GM18505 (cell line): ENCODE measurements around the gene SNAPC2.

Source experiments
- ATAC-seq: cut with Tn5 transposase; IDR thresholded peaks from one replicate; pipeline ENCODE4 v1.9.1; 2021; ENCODE audit not compliant: unreplicated experiment
- POLR2A ChIP-seq: IDR thresholded peaks from 4 replicates; pipeline ENCODE4 v1.6.1; 2011; ENCODE audit warnings: borderline replicate concordance; ENCODE audit not compliant: insufficient read depth, insufficient read length; ENCODE audit errors: extremely low read depth

The SNAPC2 gene

GRCh38 chr19:7919610-7920518 lies at the start of gene SNAPC2:
Gene SNAPC2, plus strand, starts transcription at chr19:7920338. Its CDS starts 29 bp downstream, at chr19:7920367.
- peak; percentile 62 for TF ChIP-seq POLR2A
- ATAC-seq: peak; percentile 56

GRCh38 chr19:7870571-7871436 lies 49.3 kb upstream of the SNAPC2 start:
- no peak for TF ChIP-seq POLR2A

DNA sequence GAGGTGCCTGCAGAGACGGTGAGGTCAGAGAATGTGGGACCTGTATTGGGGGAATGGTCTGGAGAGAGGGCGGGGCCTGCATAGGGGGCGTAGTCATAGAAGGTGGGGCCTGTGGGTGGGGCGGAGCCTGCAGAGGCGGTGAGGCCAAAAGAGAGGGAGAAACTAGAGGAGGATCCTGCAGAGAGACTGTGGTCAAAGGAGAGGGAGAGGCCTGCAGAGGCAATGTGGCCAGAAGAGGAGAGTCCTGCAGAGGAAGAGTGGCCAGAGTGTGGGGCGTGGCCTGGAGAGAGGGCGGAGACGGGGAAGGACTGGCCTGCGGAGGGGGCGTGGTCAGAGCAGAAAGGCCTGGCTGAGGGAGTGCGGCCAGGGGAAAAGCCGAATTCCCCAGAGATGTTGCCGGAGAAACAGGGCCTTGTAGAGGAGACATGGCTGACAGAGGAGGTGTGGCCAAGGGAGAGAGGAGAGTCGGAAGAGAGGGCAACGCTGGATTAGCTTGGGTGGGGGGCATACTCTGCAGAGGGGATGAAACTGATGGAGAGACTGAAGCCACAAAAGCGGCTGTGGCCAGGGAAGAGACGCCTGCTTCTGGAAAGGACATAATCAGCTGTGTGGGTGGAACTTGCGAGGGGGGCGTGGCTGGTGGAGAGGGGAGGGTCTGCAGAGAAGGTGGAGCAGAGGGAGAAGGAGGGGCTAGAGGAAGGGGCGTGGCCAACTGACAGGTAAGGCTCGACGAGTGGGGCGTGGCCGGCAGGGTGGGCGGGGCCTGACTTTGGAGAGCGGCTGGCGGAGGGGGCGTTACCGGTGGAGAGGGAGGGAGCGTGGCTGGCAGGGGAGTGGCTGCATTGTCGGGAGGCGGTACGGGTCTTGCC lies 48.5 kb upstream of the SNAPC2 start:
- no peak for TF ChIP-seq POLR2A
- no peak for ATAC-seq

More at GRCh38 chr19:7870571-7871436, 49.3 kb upstream of the SNAPC2 start:
- ATAC-seq: no peak

GRCh38 chr19:7872306-7873204 lies 47.6 kb upstream of the SNAPC2 start:
- no peak for ATAC-seq

DNA sequence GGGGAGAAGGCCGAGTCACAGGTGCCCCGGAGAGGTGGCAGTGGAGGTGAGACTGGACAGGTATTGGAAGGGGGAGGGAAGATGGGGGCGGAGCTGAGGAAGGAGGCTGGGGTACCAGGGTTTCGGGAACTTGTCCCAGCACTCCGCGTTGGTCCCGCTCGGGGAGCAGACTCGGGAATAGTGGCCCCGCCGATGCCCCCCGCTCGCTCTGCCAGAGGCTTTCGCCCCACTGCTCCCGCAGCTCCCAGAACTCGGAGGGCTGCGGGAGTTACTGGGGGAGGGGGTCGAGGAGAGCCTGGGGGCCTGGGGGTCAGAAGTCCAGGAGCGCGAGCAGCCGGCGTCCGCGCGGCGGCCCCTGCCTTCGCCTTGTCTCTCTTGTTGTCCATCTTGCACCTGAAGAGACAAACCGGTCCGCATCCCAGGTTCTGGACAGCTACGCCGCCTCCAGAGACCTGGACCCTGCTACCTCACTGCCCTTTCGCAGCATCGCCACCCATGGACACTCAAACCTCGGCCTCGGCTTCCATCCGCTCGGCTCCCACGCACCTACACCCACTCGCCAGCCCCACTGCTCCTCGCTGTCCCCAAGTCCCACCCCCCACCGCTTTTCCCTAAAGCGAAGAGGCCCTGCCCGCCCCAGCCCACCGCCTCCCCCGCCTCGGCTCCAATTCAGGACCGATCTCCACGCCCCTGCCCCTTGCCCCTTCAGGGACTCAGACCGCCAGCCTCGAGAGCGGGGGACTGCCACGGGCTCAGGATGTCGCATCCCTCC lies 46.6 kb upstream of the SNAPC2 start:
- no peak for TF ChIP-seq POLR2A

More at GRCh38 chr19:7872306-7873204, 47.6 kb upstream of the SNAPC2 start:
- TF ChIP-seq POLR2A: no peak

DNA sequence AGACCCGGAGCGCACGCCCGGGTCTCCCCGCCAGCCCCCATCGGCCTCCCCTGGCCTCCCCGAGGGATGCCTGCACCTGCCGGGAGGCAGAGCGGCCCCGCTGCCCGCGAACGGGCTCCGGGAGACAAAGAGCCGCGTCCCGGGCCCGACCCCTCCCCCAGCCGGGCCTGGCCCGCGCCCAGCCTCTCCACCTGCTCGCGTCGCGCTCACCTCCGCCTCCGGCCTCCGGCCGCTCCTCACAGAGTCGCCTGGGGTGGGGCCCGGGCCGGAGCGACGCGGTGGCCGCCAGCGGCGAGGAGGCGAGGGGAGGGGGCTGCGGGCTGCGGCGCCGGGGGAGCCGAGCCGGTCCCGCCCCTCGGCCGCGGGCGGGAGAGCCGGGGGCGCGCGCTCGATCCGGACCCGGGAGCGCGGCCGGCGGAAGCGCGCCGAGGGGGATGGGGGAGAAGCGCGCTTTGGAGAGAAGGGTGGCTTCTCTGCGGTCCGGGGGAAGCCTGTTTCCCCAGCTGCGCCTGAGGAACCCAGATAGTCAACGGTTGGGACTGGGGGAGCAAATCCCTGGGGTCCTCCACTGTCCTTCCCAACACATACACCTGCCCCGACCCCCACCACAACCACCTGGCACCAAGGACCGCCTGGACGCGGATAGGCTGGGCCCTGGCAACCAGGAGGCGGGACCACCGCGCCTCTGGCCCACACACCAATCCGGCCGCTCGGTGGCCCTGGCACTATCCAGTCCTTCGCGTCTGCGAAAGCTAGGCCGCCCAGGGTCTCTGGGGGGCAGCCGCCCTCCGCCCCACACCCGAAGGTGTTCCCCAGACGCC lies 45.9 kb upstream of the SNAPC2 start, which contains the start of gene PRR36:
Gene PRR36 (minus strand): TSS at position 315 of the 821 bp plus-strand sequence. CDS start 701 bp downstream, outside the sequence.
- ATAC-seq: no peak
- TF ChIP-seq POLR2A: no peak

More for the DNA sequence above, 46.6 kb upstream of the SNAPC2 start:
- ATAC-seq: no peak

- TF ChIP-seq POLR2A: no peak
- no peak for ATAC-seq
These were observed 45.3 kb upstream of the SNAPC2 start for GRCh38 chr19:7874897-7875273.

DNA sequence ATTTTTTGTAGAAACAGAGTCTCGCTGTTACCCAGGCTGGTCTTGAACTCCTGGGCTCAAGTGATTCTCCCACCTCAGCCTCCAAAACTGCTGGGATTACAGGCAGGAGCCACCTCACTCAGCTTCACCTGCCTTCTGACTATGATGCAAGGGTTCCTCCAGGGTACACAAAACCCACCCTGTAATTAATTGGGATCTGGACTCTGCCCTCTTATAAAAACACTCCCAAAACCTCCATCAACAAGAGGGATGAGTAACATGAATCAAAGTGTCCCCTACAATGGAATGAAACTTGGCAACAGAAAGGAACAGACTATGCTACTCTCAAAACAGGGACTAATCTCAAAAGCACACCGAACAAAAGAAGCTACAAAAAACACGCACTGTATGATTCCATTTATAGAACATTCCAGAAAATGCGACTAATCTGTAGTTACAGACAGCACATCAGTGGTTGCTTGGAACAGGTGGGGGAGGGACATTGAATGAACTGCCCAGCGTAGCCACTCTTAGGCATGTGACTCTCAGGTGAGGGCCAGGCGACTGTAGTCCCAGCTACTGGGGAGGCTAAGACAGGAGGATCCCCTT lies 42.8 kb upstream of the SNAPC2 start:
- no peak for TF ChIP-seq POLR2A
- ATAC-seq: no peak

DNA sequence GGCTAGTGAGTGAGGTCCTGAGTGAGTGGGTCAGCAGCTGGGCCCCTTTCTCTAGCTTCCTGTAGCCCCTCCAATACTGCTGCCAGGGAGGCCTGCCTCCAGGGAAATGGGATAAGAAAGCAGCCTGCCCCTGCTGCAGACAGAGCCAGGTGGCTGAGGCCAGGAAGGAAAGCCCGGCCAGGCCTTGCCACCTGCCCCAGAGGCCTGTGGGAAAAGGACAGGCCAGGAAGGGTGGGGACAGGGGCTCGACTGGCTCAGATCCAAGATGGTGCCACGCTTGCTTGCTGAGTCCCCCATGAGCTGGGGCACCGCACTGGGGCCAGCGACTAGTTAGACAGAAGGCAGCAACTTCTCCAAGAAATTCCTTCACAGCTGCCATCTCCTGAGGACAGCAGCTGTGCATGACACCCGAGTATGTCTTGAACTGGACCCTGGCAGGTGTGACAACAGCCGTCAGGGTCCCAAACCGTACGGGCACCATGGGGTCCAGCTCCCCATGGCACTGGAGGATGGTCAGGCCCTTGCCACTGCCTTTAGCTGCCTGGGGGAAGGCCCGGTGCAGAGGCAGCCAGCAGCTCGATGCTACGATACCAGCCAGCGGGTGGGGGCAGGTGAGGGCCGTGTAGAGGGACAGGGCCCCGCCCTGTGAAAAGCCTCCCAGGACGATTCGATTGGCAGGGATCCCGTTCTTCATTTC lies 40.9 kb upstream of the SNAPC2 start:
- no peak for ATAC-seq
- TF ChIP-seq POLR2A: no peak

DNA sequence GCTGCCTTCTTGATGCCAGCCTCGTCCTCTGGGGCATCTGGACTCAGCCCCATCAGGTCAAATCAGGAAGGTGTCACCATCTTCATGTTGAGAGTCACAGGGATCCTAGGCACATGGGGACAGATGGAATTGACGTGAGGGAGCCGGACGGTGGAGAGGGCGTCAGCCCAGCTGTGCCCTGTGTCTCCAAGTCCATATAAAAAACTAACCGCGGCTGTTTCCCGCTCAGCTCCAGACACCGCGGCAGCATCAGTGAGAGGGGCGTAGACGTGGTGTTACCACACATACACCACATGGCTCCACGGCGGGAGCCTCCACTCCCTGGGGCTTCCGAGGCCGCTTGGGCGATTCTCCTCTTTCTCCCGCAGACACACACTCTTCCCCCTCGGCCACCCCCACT lies 40.3 kb upstream of the SNAPC2 start:
- no peak for ATAC-seq
- no peak for TF ChIP-seq POLR2A

GRCh38 chr19:7881910-7882309 lies 38.2 kb upstream of the SNAPC2 start:
- no peak for ATAC-seq
- no peak for TF ChIP-seq POLR2A
